ENCODE data around the gene CST9. TPM values are rescaled to one million over a fixed set of nuclear protein-coding genes. Genes with fewer than 3 reads are reported as not detected.
A peak's percentile ranks its signal among the peaks of the same experiment; 100 is the strongest.

The CST9 gene
- total RNA-seq, 1 donor from 2014 or later, result not detected

GRCh38 chr20:23607497-23608245 lies 2.0 kb upstream of the CST9 start:
- no peak for DNase-seq
- Histone ChIP-seq H3K27ac (no peak overlapping the region), H3K4me3 (no peak overlapping the region), H3K36me3 (no peaks in the 10 kb centered on the region), H3K27me3 (ENCODE audit: low read depth) (no peaks in the 10 kb centered on the region), H3K9me3 (no peaks in the 10 kb centered on the region), H3K4me1 (no peaks in the 10 kb centered on the region)
- no peak for TF ChIP-seq CTCF (IDR thresholded peaks at IDR 0.05)
- no peak for ATAC-seq
- intact Hi-C loops (cut with DNase I), result no loop called here

GRCh38 chr20:23606652-23607049 lies 934 bp upstream of the CST9 start:
- intact Hi-C loops (cut with DNase I), result no loop called here
- Histone ChIP-seq H3K9me3 (no peaks in the 10 kb centered on the region), H3K4me1 (no peaks in the 10 kb centered on the region), H3K27me3 (ENCODE audit: low read depth) (no peaks in the 10 kb centered on the region), H3K4me3 (no peak overlapping the region), H3K36me3 (no peaks in the 10 kb centered on the region), H3K27ac (no peak overlapping the region)
- DNase-seq (peak; percentile 76), ATAC-seq (peak; percentile 88 to 94)
- peak; percentile 87 for TF ChIP-seq CTCF (IDR thresholded peaks at IDR 0.05)

GRCh38 chr20:23604306-23604705 lies 1.4 kb downstream of the CST9 start:
- TF ChIP-seq CTCF (IDR thresholded peaks at IDR 0.05), result no peak
- Histone ChIP-seq H3K4me1 (no peaks in the 10 kb centered on the region), H3K4me3 (no peak overlapping the region), H3K36me3 (no peaks in the 10 kb centered on the region), H3K27ac (no peak overlapping the region), H3K9me3 (no peaks in the 10 kb centered on the region), H3K27me3 (ENCODE audit: low read depth) (no peaks in the 10 kb centered on the region)
- DNase-seq, result no peak
- ATAC-seq, result no peak
- intact Hi-C loops (cut with DNase I), result no loop called here

GRCh38 chr20:23603321-23603720 lies 2.4 kb downstream of the CST9 start:
- DNase-seq, result no peak
- Histone ChIP-seq H3K27ac (no peak overlapping the region), H3K27me3 (ENCODE audit: low read depth) (no peaks in the 10 kb centered on the region), H3K9me3 (no peaks in the 10 kb centered on the region), H3K4me3 (no peak overlapping the region), H3K4me1 (no peaks in the 10 kb centered on the region), H3K36me3 (no peaks in the 10 kb centered on the region)
- no peak for ATAC-seq
- no peak for TF ChIP-seq CTCF (IDR thresholded peaks at IDR 0.05)
- intact Hi-C loops (cut with DNase I), result no loop called here

- H3K27me3 ChIP-seq (ENCODE audit: low read depth), result no peaks in the 10 kb centered on the region
- intact Hi-C loops (cut with DNase I), result no loop called here
- H3K9me3 ChIP-seq, result no peaks in the 10 kb centered on the region
- no peaks in the 10 kb centered on the region for H3K4me1 ChIP-seq
- TF ChIP-seq CTCF (IDR thresholded peaks at IDR 0.05), result no peak
- no peak overlapping the region for H3K4me3 ChIP-seq
- no peak overlapping the region for H3K27ac ChIP-seq
- H3K36me3 ChIP-seq, result no peaks in the 10 kb centered on the region
- no peak for DNase-seq
- no peak for ATAC-seq
Observed at GRCh38 chr20:23602699-23603098, 3.0 kb downstream of the CST9 start.

All from lower lobe of right lung (tissue), 2 donors.